ENCODE data around the gene STAT5A.

STAT5A gene

GRCh38 chr17:42347198-42347597, 58.9 kb downstream of the STAT5A start:
- Histone ChIP-seq H3K27me3 (ENCODE audit: insufficient read depth, poor library complexity, severe bottlenecking) (no peaks in the 10 kb centered on the region), H3K27ac (replicated peaks) (no peak overlapping the region), H3K4me3 (replicated peaks; ENCODE audit: insufficient read depth, low read length) (no peak overlapping the region)
- no peak for DNase-seq (ENCODE audit: low read depth in 1 of 2, low spot score in 1 of 2)
- TF ChIP-seq CTCF (IDR thresholded peaks at IDR 0.05; ENCODE audit: insufficient read depth, low read length) (no peak), POLR2AphosphoS5 (IDR thresholded peaks at IDR 0.05; ENCODE audit: low read depth) (no peak), REST (IDR thresholded peaks at IDR 0.05; ENCODE audit: insufficient replicate concordance, low read depth) (no peak), GABPA (IDR thresholded peaks at IDR 0.05; ENCODE audit: low read depth) (no peak), SPI1 (IDR thresholded peaks at IDR 0.05; ENCODE audit: borderline replicate concordance, low read depth) (no peak)

DNA sequence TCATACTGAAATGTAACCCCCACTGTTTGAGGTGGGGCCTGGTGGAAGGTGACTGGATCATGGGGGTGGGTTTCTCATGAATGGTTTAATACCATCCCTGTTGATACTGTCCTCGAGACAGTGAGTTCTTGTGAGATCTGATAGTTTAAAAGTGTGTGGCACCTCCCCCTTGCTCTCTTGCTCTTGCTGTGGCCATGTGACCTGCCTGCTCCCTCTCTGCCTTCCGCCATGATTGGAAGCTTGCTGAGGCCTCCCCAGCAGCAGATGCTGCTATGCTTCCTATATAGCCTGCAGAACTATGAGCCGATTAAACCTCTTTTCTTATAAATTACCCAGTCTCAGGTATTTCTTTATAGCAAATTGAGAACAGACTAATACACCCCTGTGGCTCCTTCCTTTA, 59.3 kb downstream of the STAT5A start:
- Histone ChIP-seq H3K27ac (replicated peaks) (no peak overlapping the region), H3K4me3 (replicated peaks; ENCODE audit: insufficient read depth, low read length) (no peak overlapping the region)
- TF ChIP-seq REST (IDR thresholded peaks at IDR 0.05; ENCODE audit: insufficient replicate concordance, low read depth) (no peak), SPI1 (IDR thresholded peaks at IDR 0.05; ENCODE audit: borderline replicate concordance, low read depth) (no peak), POLR2AphosphoS5 (IDR thresholded peaks at IDR 0.05; ENCODE audit: low read depth) (no peak), GABPA (IDR thresholded peaks at IDR 0.05; ENCODE audit: low read depth) (no peak), CTCF (IDR thresholded peaks at IDR 0.05; ENCODE audit: insufficient read depth, low read length) (no peak)

GRCh38 chr17:42348104-42348503, 59.8 kb downstream of the STAT5A start:
- H3K27me3 ChIP-seq (ENCODE audit: insufficient read depth, poor library complexity, severe bottlenecking) = no peaks in the 10 kb centered on the region
- no peak for DNase-seq (ENCODE audit: low read depth in 1 of 2, low spot score in 1 of 2)
- TF ChIP-seq GABPA (IDR thresholded peaks at IDR 0.05; ENCODE audit: low read depth) (no peak), POLR2AphosphoS5 (IDR thresholded peaks at IDR 0.05; ENCODE audit: low read depth) (no peak), SPI1 (IDR thresholded peaks at IDR 0.05; ENCODE audit: borderline replicate concordance, low read depth) (no peak), REST (IDR thresholded peaks at IDR 0.05; ENCODE audit: insufficient replicate concordance, low read depth) (no peak), CTCF (IDR thresholded peaks at IDR 0.05; ENCODE audit: insufficient read depth, low read length) (no peak)
- no peak overlapping the region for H3K4me3 ChIP-seq (replicated peaks; ENCODE audit: insufficient read depth, low read length)
- no peak overlapping the region for H3K27ac ChIP-seq (replicated peaks)

More for the DNA sequence above, 59.3 kb downstream of the STAT5A start:
- no peak for DNase-seq (ENCODE audit: low read depth in 1 of 2, low spot score in 1 of 2)
- no peaks in the 10 kb centered on the region for H3K27me3 ChIP-seq (ENCODE audit: insufficient read depth, poor library complexity, severe bottlenecking)
